COLO668 (cell line): Measurements from ENCODE around the gene MAD1L1.

Experiments
- DNase-seq: peaks from one replicate; lab custom pipeline; 2025; ENCODE audit not compliant: unreplicated experiment; lab: John Stamatoyannopoulos, UW

MAD1L1 gene

DNA sequence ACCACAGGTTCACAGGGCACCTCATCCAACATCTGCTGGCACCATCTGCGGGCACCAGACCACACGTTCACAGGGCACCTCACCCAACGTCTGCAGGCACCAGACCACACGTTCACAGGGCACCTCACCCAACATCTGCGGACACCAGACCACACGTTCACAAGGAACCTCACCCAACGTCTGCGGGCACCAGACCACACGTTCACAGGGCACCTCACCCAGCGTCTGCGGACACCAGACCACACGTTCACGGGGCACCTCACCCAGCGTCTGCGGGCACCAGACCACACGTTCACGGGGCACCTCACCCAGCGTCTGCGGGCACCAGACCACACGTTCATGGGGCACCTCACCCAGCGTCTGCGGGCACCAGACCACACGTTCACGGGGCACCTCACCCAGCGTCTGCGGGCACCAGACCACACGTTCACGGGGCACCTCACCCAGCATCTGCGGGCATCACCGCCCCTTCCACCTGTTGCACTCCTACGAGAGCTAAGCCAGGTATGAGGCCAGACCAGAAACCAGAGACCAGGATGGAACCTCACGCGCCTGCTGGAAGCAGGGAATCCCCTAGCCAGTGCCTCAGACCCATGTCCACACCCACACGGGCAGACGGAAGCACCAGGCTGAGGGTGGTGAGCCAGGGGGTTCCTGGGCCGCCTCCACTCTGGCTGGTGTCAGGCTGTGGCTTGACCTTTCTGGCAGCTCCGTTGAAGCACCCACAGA lies 182.8 kb downstream of the MAD1L1 start:
- DNase-seq = no peak

DNA sequence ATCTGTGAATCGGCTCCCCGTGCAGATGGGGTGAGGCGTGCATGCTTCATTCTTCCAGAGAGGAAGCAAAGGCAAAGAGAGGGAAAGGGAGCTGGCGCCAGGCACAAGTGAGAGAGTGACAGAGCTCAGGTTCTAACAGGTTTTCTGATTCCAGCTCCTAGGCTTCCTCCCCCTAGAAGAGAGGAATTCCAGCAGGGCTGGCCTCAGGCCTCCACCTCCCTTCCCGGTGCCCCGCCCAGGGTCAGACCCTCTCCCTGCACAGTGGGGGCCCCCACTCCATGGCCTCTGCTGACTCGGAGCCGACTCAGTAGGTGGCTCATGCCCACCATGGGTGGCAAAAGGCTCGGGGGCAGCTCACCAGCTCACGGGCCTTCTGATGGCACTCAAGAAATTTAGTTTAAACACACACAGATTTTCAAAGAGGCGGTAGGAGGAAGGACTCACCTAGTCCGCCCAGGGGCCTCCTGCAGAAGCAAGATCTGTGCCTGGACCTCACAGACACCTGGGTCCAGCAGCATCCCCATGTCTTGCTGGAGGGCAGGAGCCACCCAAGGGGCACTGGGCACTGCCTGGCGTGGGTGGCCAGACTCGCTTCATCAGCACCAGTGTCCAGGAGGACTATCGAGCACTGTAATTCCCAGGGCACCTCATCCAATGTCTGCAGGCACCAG lies 183.5 kb downstream of the MAD1L1 start:
- no peak for DNase-seq

DNA sequence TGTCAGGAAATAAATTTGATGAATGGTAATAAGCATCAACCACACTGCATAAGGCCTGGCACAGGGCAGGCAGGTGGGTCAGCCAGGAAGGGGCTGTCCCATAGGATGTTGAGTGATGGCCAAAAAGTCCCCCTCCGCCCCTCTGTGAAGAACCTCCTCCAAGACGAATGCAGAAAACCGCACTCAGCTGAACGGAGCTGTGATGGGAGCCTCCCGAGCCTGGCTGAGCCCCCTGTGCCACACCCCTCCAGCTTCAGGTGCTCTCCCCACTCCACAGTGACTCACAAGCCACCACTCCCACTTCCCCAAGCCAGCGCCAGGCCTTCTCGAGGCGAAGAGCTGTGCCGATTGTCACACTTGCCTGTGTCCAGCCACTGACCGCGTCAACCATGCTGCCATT lies 184.2 kb downstream of the MAD1L1 start:
- DNase-seq = no peak

DNA sequence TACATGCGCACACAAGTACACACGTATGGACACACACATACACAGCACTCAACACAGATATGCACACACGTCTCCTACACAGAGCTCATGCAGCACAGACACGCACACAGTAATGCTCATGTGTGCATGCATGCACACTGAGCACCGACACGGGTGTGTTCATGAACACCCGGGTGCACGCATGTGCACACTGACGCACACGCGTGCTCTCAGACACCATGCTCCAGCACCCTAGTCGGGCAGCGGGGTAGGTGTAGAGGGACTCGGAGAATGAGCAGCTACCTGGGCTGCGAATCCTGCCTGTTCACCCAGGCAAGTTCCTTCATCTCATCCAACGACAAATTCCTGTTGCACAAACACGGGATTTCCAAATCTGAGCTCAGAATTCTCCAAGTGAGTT lies 184.7 kb downstream of the MAD1L1 start:
- no peak for DNase-seq

DNA sequence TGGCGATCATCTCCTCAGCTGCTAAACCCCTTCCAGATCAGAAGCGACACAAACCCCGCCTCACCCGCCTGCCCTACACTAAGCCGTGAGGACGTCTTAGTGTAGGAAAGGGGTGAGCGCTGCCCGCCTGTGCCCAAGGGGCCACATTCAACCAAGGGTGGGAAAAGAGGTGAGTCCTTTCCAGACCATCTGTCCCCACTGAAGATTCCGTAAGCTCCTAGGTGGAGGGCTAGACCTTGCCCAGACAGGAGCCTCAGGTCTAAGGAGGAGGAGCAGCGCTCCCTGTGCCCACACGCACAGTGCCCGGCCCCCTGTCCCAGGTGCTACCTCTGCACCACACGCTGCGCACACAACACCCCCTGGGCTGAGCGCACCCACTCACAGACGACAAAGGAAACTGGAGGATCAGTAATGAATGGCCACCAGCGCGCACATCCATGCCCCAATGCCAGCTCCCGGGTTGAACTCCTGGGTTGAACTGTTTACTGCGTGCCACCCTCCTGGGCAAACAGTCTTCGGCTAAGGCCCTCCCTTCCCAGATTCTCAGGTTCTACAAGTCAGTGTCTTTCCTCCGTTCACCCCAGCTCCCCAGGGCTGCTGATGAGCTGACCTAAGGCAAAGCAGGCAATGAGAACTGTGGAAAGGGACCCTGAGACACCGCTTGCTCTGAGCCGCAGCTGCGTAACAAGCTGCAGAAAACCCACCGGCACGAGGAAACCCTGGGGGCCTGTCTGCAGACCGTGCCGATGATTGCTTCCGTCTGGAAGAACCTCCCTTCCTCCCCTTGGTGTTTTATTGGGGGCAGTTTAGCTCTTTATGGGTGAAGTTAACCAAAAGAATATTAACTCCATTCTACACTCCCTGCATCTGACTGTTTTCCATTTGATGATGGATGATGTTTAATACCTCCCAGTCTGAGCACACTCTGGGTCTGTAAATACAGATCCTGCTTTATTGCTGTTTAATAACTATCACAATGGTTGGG lies 185.9 kb downstream of the MAD1L1 start:
- no peak for DNase-seq

DNA sequence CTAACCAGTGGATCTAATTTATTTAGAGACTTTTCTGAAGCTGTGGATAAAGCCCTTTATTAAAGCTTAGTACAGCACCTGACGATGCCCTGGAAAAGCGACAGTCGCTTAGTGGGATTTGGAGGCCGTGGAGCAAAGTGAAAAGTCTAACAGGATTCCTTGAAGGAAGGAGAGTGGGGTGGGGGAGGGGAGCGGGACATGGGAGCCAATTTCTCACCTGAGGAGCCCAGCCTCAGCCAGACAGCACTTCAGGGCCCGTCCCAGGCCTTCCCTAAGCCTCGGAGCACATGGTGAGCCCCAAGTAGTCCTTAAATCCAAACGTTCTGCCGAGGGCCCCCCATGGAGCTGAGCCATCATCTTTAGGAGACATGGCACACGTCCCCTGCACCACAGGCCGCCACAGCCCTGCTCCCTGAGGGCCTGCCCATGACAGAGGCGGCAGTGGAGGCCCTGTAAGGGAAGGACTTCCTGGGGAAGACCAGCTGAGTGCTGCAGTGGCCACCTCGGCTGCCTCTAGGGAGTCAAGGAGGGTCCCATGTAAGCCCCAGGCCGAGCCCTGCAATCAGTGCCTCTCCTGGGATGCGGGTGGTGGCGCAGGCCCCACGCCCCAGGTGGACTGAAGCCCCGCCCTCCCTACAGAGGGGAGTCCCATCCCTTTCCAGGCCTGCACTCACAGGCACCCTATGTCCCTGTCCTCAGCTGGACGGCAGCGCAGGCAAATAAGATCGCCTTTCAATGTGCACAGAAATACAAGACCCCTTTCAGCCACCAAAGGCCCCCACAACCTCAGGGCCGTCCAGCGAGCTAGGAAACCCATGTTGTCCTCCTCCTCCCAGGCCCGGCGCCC lies 187.0 kb downstream of the MAD1L1 start:
- no peak for DNase-seq

DNA sequence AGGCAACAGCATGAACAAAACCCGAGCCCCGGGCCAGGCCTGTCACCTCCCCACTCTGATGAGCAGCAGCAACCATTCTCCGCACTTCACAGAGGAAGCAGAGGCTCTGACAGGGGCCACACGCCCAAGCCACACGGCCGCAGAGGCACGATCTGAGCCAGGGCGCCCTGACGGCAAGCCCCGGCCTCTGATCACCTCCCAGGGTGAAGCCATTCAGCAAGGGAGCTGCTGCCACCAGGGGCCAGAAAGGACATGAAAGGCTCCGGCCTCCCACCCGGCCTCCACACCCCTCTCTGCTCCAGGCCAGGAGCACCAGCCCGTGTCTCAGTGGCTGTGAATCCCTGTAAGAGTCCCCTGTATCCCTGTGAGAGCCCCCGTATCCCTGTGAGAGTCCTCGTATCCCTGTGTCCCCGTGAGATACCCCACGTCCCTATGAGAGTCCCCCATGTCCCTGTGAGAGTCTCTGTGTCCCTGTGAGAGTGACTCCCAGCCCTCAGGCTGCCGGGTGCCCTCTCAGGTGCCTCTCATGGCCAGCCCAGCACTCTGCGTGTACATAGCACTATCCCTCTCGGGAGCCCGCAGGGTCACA lies 187.8 kb downstream of the MAD1L1 start:
- DNase-seq = no peak

DNA sequence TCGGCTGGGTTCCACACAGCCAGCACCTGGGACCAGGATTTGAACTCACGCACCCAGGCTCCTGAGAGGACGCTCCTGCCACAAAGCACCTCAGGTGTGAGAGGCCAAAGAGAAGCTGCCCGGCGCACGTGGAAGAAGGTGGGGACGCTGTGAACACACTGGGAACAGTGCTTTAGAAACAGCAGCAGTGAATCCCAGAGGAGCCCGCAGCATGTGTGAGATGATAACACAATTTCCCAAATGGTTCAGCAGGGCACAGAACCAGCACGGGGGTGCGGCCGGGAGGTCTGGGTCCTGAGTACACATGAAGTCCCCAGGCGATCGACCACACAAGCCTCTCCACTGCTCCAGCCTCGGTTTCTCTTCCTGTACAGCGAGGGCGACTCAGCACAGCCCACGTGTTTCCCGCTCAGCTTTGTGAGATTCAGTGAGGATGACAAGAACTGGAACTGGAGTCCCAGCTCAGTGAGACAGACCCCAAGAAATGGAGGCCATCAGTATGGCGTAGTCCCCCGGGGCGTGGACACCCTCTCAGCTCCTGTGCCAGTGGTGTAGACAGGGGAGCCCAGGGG lies 188.3 kb downstream of the MAD1L1 start:
- DNase-seq = no peak

DNA sequence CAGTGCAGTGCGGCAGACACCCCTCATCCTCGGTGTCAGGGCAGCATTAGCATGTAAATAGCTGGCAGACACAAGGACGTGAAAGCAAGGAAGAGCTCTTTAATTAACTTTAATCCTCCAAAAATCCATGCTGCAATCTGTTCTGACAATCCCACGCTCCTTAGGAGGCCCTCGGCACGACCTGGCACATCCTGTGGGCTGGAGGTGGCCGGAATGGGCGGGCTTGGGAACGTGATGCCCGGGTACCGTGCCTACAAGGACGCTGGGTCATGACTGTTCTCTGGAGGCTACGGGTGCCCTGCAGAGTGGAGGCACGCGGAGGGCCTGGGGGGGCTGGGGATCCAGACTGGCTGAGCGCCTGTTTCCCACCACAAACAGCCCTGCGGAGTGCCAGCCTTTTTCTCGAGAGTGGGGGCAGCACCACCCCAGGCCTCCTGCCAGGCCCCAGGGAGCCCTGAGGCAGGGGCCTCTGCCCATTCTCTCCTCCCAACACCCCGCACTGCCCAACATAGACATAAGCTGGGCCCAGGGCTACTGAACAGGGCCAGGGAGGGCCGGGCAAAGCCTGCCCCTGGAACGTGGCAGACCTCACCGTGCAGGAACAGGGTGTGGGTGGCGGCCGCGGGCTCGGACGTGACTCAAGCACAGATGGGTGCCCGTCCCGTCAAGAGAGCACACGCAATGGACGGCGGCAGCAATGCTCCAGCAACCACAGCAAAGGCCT lies 189.3 kb downstream of the MAD1L1 start:
- no peak for DNase-seq

DNA sequence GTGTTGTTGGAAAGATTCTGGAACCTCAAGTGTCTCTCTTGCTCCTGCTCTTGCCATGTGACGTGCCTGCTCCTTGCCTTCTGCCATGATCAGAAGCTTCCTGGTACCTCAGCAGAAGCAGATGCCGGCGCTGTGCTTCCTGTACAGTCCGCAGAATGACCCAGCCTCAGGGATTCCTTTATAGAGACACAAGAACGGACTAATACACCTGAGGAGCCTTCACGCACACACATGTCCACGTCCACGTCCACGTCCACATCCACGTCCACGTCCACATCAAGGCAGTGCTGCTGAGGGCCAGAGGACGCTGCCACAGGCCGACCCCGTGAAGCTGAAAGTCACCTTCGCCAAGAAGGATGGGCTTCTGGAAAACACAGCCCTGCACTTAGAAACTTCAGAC lies 190.1 kb downstream of the MAD1L1 start:
- DNase-seq = no peak

DNA sequence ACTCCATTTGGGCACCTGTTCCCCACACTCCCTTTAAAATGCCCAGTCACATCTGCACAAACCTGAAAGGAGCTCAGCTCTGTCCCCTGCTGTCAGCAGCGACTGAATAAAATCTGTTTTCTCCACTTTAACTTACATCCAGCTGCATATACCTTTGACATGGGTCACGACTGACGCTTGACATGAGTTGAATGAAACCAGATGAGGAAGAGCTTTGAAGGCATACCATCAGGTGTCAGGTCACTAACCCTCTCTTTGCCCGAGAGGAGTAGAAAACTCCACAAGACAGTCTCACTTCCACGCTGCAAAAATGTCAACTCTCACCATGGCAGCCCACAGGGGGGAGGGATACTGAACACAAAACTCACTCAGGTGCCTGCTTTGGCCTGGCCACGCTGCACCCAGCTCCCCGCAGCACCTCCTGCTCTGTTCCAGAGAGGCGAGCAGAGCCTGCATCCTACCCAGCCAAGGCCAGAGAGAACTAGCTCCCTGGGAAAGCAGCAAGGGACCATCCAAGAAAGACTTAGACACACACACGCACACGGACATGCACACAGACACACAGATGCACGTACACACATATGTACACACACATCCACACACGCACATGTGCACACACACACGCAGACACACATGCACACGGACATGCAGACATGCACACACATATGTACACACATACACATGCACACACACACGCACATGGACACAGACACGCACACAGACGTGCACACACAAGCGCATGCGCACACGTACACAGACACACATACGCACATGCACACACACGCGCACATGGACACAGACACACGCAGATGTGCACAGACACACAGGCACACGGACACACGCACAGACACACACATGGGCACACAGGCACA lies 191.0 kb downstream of the MAD1L1 start:
- no peak for DNase-seq

DNA sequence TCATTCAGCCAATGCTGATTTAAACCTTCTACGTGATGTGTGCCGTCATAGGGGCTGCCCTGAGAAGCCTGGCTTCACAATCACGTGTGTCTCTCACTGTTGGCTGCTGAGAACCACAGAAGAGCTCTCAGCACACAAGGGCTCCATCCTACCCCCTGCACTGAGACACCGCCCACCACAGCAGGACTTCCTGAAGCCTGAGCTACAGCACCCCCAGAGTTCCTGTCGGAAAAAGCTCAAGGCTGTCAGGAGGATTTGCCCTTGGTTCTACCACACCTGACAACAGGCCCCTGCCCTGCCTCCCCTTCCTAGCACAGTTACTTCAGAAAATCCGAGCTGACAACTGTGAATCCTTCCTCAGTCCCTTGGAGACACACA lies 191.9 kb downstream of the MAD1L1 start:
- no peak for DNase-seq

DNA sequence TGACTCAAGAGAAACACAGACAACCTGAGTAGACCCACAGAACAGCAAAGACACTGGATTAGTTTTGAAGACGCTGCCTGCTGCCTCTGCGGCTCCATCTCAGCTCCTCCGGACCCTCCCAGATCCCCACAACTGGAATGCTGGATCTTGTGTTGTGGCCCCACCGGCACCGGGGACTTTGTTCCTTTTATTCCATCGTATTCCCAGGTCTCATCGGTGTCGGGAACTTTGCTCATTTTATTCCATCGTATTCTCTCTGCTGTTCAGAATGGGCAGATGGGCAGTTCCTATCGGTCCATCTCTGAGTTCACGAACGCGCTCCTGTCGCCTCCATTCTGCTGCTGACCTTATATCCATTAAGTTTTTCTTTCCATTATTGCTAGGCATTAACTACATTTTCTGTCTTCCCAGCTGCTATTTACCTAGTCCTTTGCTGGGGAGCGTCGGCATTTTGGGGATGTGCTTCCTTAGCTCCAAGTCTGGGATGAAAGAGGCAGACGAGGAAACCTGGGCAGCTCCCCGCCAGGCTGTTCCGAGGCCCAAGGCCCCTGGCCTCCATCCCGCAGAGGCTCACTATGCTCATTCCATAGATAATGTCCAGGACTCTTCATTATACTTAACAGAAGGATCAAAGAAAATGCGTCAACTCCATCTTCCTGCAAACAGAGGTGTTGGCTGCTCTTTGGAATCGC lies 192.4 kb downstream of the MAD1L1 start:
- DNase-seq = no peak

DNA sequence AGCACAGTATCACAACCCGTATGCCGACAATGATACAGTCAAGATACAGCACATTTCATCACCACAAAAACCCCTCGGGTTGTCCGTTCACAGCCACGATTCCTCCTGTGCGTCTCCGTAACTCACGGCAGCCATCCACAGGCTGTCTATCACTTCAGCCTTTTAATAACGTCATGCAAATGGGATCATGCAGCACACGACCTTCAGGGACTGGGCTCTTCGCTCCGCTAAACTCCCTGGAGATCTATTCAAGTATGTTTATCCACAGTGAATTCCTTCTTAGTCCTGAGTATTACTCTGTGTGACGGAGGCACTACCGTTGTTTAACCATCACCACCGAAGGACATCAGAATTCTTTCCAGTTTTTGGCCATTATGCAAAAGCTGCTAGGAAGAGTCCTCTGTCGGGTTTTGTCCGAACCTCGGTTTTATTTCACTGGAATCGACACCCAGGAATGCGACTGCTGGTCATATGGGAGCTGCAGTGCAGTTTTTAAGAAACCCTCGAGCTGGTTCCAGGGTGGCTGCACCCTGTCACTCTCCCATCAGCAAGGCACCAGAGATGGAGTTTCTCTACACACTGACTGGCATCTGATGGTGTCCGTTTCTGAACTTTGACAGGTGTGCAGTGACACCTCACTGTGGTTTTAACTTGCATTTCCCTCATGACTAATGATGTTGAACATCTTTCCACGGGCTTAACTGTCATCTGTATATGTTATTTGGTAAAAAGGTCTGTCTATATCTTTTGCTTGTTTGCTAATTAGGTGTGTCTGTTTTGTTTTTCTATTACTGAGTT lies 193.6 kb downstream of the MAD1L1 start:
- no peak for DNase-seq

DNA sequence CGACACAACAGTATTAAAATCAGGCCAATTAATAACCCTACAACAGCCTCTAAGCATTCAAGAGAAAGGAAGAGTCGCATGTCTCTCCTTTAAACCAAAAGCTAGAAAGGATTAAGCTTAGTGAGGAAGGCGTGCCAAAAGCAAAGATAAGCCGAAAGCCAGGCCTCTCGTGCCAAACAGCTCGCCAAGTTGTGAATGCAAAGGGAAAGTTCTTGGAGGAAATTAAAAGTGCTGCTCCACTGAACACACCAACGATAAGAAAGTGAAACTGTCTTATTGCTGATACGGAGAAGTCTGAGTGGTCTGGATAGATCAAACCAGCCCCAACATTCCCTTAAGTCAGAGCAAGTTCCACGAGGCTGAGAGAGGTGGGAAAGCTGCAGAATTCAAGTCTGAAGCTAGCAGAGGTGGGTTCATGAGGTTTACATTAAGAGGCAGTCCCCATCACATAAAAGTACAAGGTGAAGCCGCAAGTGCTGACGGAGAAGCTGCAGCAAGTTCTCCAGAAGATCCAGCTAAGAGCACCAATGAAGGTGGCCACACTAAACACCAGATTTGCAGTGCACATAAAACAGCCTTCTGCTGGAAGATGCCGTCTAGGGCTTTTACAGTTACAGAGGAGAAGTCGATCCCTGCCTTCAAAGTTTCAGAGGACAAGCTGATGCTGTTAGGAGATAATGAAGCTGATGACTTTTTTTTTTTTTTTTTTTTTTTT lies 194.8 kb downstream of the MAD1L1 start:
- no peak for DNase-seq

DNA sequence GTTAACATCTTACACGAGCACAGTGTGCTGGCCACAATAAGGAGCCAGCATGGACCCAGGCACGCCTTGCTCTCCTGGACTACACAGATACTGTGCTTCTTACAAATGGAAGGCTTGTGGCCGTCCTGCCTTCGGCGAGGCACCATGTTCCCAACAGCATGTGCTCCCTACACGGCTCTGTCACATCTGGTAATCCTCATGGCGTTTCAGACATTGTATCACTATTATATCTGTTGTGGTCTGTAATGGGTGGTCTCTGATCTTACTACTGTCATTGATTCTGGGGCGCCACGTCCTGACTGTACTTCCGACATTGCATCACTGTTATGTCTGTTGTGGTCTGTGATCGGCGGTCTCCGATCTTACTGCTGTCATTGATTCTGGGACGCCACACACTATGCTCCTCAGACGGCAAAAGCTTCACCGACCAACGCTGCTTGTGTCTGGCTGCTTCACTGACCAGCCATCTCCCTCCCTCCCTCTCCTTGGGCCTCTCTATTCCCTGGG lies 195.4 kb downstream of the MAD1L1 start:
- DNase-seq = no peak
